Ishikawa (cell line): ENCODE measurements around the gene ADISSP.

ENCODE experiments used
- CEBPB ChIP-seq: IDR thresholded peaks from 2 replicates; pipeline ENCODE4 v1.6.1; 2012
- CREB1 ChIP-seq: IDR thresholded peaks from 2 replicates; pipeline ENCODE4 v1.6.1; 2012; ENCODE audit warnings: low read depth
- EGR1 ChIP-seq: IDR thresholded peaks from 2 replicates; pipeline ENCODE4 v1.6.1; 2012
- EP300 ChIP-seq: IDR thresholded peaks from 2 replicates; pipeline ENCODE4 v1.6.1; 2012; ENCODE audit warnings: borderline replicate concordance
- FOXM1 ChIP-seq: IDR thresholded peaks from 2 replicates; pipeline ENCODE4 v1.6.1; 2012; ENCODE audit warnings: low read depth, borderline replicate concordance
- NFIC ChIP-seq: IDR thresholded peaks from 2 replicates; pipeline ENCODE4 v1.6.1; 2012
- RAD21 ChIP-seq: IDR thresholded peaks from 2 replicates; pipeline ENCODE4 v1.6.1; 2012; ENCODE audit warnings: low read depth
- TAF1 ChIP-seq: IDR thresholded peaks from 2 replicates; pipeline ENCODE4 v1.6.1; 2012; ENCODE audit warnings: low read depth, mild to moderate bottlenecking
- TCF12 ChIP-seq: IDR thresholded peaks from 2 replicates; pipeline ENCODE4 v1.6.1; 2012; ENCODE audit warnings: low read depth
- TEAD4 ChIP-seq: IDR thresholded peaks from 2 replicates; pipeline ENCODE4 v1.6.1; 2012
- YY1 ChIP-seq: IDR thresholded peaks from 2 replicates; pipeline ENCODE4 v1.6.1; 2012; ENCODE audit warnings: low read depth
- ZBTB7A ChIP-seq: IDR thresholded peaks from 2 replicates; pipeline ENCODE4 v1.6.1; 2012; ENCODE audit warnings: low read depth
- TF ChIP-seq, protein P1 (sequence below): IDR thresholded peaks from 2 replicates; pipeline ENCODE4 v1.6.1; 2012; ENCODE audit warnings: low read depth, mild to moderate bottlenecking
- TF ChIP-seq, protein P2 (sequence below): IDR thresholded peaks from 2 replicates; pipeline ENCODE4 v1.6.1; 2012
- TF ChIP-seq, protein P3 (sequence below): IDR thresholded peaks from 2 replicates; pipeline ENCODE4 v1.6.1; 2012

The ADISSP gene

DNA sequence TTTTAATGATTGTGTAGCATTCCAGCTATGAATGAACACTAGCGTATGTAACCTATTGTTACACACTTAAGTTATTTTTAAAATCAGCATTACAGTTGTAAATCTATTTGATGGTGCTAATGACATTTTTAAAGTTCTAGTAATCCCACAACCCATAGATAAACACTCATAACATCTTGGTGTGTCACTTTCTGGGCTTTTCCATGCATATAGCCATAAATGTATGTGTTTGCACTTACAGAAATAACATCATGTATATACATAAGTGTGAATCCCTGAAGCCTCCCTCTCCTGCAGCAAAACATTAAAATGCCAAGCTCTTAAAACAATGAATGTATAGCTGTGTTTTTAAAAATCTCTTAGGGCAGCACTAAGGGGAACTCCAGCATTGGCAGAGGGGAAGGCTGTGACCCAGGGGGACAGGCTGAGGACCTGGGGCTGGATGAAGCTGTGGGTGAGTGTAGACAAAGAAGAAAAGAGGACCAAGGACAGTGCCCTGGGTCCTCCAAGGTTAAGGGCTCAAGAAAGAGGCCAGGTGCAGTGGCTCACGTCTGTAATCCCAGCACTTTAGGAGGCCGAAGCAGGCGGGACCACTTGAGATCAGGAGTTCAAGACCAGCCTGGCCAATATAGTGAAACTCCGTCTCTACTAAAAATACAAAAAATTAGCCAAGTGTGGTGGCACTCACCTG, 19.9 kb upstream of the ADISSP start:
- TF ChIP-seq, protein P1, sequence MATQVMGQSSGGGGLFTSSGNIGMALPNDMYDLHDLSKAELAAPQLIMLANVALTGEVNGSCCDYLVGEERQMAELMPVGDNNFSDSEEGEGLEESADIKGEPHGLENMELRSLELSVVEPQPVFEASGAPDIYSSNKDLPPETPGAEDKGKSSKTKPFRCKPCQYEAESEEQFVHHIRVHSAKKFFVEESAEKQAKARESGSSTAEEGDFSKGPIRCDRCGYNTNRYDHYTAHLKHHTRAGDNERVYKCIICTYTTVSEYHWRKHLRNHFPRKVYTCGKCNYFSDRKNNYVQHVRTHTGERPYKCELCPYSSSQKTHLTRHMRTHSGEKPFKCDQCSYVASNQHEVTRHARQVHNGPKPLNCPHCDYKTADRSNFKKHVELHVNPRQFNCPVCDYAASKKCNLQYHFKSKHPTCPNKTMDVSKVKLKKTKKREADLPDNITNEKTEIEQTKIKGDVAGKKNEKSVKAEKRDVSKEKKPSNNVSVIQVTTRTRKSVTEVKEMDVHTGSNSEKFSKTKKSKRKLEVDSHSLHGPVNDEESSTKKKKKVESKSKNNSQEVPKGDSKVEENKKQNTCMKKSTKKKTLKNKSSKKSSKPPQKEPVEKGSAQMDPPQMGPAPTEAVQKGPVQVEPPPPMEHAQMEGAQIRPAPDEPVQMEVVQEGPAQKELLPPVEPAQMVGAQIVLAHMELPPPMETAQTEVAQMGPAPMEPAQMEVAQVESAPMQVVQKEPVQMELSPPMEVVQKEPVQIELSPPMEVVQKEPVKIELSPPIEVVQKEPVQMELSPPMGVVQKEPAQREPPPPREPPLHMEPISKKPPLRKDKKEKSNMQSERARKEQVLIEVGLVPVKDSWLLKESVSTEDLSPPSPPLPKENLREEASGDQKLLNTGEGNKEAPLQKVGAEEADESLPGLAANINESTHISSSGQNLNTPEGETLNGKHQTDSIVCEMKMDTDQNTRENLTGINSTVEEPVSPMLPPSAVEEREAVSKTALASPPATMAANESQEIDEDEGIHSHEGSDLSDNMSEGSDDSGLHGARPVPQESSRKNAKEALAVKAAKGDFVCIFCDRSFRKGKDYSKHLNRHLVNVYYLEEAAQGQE, result peak; percentile 53
- no peak for TF ChIP-seq CREB1

DNA sequence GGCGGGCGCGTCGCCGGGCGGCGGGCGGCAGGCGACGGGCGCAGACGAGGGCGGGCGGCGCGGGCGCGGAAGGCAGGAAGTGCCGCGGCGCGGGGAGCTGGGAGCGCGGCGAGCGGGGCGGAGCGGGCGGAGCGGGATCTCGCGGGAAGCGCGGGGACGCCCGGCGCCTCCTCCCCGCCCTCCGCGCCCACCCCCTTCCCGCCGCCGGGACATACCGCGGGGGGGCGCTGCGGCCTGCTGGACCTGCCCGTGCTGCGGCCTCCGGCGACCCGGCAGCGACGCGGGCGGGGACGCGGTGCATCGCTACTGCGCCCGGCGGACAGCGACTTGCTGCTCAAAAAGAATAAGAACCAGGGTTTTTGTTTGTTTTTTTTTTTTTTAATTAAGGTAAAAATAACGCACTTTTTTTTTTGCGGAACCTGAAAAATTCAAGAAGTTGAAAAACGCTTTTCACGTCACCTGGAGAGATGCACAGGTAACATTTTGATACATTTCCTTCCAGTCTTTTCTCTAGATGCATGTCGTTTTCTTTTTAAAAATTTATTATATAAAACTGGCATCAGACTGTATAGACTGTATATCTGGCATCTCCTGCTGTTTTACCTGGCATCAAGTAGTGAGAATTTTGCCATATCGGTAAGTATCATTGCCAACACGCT, 19.2 kb upstream of the ADISSP start, which contains the start of gene CENPB:
TSS of gene CENPB (minus strand) at position 76 of the 659 bp plus-strand sequence. CDS start 257 bp downstream, outside the sequence.
- TF ChIP-seq YY1 (no peak), TAF1 (peak; percentile 25; the same call in 1 of the 2 replicates), TEAD4 (peak; percentile 52), TCF12 (no peak), CEBPB (no peak), RAD21 (peak; percentile 73)
- TF ChIP-seq, protein P1, result peak; percentile 60
- TF ChIP-seq, protein P2, sequence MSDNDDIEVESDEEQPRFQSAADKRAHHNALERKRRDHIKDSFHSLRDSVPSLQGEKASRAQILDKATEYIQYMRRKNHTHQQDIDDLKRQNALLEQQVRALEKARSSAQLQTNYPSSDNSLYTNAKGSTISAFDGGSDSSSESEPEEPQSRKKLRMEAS, result peak; percentile 16; the same call in 1 of the 2 replicates

DNA sequence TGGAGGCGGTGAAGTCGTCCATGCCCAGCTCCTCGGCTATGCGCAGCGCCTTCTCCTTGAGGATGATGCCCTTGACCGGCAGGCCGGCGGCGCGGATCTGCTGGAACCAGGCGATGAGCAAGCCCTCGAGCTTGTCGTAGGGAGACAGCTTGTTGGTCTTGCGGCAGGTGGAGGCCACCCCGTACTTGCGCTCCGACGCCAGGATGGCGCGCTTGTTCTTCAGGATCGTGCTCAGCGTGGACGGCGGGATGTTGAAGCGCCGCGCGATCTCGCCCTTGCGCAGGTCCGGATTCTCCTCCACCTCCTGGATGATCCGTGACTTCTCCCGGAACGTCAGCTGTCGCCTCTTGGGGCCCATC, 18.6 kb upstream of the ADISSP start:
- TF ChIP-seq, protein P2, result peak; percentile 79
- no peak for TF ChIP-seq CEBPB

DNA sequence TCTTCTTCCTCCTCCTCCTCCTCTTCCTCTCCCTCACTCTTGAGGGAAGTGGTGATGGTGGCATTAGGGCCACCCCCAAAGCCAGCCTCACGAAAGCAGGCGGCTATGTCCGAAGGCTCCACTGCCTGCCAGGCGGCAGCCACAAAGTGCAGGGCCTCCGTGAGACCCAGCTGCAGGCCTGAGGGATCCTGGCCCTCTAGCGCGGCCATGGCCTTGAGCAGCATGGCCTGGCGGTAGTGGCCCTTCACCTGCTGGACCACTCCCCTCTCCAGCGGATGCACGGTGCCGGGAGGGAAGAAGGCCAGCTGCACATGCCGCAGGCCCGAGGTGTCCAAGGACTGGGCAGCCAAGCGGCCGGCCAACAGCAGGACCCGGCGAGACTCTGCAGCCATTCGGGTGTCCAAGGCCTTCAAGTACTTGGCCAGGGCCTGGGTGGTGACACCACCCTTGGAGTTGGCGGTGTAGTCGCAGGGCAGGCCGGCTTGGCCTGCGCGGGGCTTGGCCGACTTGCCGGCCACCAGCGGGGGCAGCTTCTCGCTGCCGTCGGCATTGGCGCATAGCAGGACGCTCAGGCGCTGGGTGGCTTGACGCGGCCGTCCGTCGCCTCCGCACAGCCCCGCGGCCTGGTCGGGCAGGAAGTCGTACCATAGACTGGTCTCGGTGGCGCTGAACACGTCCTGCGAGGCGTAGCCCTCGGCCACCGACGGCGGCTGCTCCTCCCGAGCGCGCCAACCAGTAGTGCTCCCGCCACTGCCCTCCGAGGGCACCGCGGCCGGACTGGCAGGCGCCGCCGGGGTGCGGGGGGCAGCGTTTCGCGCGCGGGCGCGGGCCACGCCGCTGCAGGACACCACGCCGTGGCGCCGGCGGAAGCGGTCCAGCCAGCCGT, 17.9 kb upstream of the ADISSP start:
- TF ChIP-seq RAD21 (no peak), CEBPB (no peak), ZBTB7A (no peak), YY1 (no peak), EGR1 (no peak), TEAD4 (no peak), FOXM1 (no peak), NFIC (no peak), TCF12 (no peak), CREB1 (no peak), EP300 (no peak), TAF1 (no peak)
- TF ChIP-seq, protein P1, result no peak
- TF ChIP-seq, protein P3, sequence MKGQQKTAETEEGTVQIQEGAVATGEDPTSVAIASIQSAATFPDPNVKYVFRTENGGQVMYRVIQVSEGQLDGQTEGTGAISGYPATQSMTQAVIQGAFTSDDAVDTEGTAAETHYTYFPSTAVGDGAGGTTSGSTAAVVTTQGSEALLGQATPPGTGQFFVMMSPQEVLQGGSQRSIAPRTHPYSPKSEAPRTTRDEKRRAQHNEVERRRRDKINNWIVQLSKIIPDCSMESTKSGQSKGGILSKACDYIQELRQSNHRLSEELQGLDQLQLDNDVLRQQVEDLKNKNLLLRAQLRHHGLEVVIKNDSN, result no peak
- TF ChIP-seq, protein P2, result no peak

DNA sequence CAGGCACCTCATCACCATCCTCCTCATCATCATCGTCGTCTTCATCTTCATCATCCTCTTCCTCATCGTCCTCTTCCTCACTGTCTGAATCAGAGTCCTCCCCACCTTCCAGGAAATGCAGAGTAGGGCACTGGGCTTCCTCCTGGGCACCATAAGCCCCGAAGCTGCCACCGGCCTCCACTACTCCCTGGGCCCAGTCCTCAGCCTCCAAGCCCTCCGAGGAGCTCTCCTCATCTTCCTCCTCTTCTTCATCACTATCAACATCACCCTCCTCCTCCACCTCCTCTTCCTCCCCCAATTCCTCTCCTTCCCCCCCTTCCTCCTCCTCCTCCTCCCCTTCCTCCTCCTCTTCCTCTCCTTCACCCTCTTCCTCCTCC, 17.3 kb upstream of the ADISSP start:
- TF ChIP-seq FOXM1 (no peak), EP300 (no peak), TCF12 (no peak), CEBPB (no peak), EGR1 (no peak), NFIC (no peak), TAF1 (no peak), RAD21 (no peak), ZBTB7A (no peak), TEAD4 (no peak)
- TF ChIP-seq, protein P1, result no peak
- TF ChIP-seq, protein P3, result no peak
- TF ChIP-seq, protein P2, result no peak
